ENCODE results near the gene ZNF277.
"Not testable (repeated sequence)": the region's sequence is repeated elsewhere in the genome, so short reads cannot be mapped to it uniquely, and the experiment has no call there.

ZNF277 gene

GRCh38 chr7:112361154-112361553 is 154.7 kb downstream of the ZNF277 start:
- intact Hi-C loops (cut with DNase I): no loop called here
- DNase-seq: no peak

GRCh38 chr7:112362053-112362650 is 155.7 kb downstream of the ZNF277 start:
- intact Hi-C loops (cut with DNase I): no loop called here
- DNase-seq: no peak

- DNase-seq: no peak
- intact Hi-C loops (cut with DNase I): no loop called here
These were observed 156.2 kb downstream of the ZNF277 start for GRCh38 chr7:112362731-112363131.

- intact Hi-C loops (cut with DNase I): no loop called here
- no peak for DNase-seq
These were observed 157.9 kb downstream of the ZNF277 start for GRCh38 chr7:112364388-112364787.

- DNase-seq: no peak
- intact Hi-C loops (cut with DNase I): no loop called here
These were observed 159.1 kb downstream of the ZNF277 start for GRCh38 chr7:112365551-112365950.

- intact Hi-C loops (cut with DNase I): no loop called here
- no peak for DNase-seq
These were observed 160.4 kb downstream of the ZNF277 start for GRCh38 chr7:112366886-112367285.

GRCh38 chr7:112370436-112370835 is 163.9 kb downstream of the ZNF277 start:
- peak in 2 of 42 donors; percentile 4 to 6 for DNase-seq
- intact Hi-C loops (cut with DNase I): no loop called here

- intact Hi-C loops (cut with DNase I): no loop called here
- DNase-seq: no peak
These were observed 165.2 kb downstream of the ZNF277 start for GRCh38 chr7:112371701-112372100.

GRCh38 chr7:112372101-112372500 is 165.6 kb downstream of the ZNF277 start:
- DNase-seq: no peak
- intact Hi-C loops (cut with DNase I): no loop called here

- intact Hi-C loops (cut with DNase I): no loop called here
- no peak for DNase-seq
These were observed 171.1 kb downstream of the ZNF277 start for GRCh38 chr7:112377593-112377992.

- intact Hi-C loops (cut with DNase I): no loop called here
- DNase-seq: no peak
These were observed 175.0 kb downstream of the ZNF277 start for GRCh38 chr7:112381311-112382091.

- intact Hi-C loops (cut with DNase I): no loop called here
These were observed 177.3 kb downstream of the ZNF277 start for GRCh38 chr7:112383671-112384417.

GRCh38 chr7:112385516-112385915 is 179.0 kb downstream of the ZNF277 start:
- no peak for DNase-seq
- intact Hi-C loops (cut with DNase I): no loop called here

More at GRCh38 chr7:112383671-112384417, 177.3 kb downstream of the ZNF277 start:
- DNase-seq: peak in 2 of 42 donors; percentile 4 to 34

GRCh38 chr7:112386619-112387018 is 180.1 kb downstream of the ZNF277 start:
- no peak for DNase-seq
- intact Hi-C loops (cut with DNase I): no loop called here

- intact Hi-C loops (cut with DNase I): no loop called here
- no peak for DNase-seq
These were observed 183.7 kb downstream of the ZNF277 start for GRCh38 chr7:112390167-112390566.

GRCh38 chr7:112391079-112391821 is 184.8 kb downstream of the ZNF277 start:
- intact Hi-C loops (cut with DNase I): not testable (repeated sequence)
- peak; percentile 29 to 83 (median 62) for DNase-seq

GRCh38 chr7:112391841-112392286 is 185.4 kb downstream of the ZNF277 start:
- intact Hi-C loops (cut with DNase I): not testable (repeated sequence)
- peak; percentile 29 to 84 (median 66) for DNase-seq
